A549 (cell line): Measurements from ENCODE around the gene HERC3. TPM values are rescaled to one million over a fixed set of nuclear protein-coding genes. Genes with fewer than 3 reads are reported as not detected.

ENCODE experiments used
- ATAC-seq, 2 experiments: fragments of 200-7000 bp in 1 of 2; fragments of >200 bp in 1 of 2; cut with Nextera tagmentation in 1 of 2; cut with Tn5 transposase in 1 of 2; 3 replicates each; pipeline versions ENCODE4 v1.8.0 to v1.9.1; 2018 to 2020; ENCODE audit warnings: mild to moderate bottlenecking in 1 of 2, moderate library complexity in 1 of 2
- CTCF ChIA-PET: fragments of 300-600 bp; sonication (Branson Sonifier 250); formaldehyde crosslinking; extraction: SDS; loops from one replicate; lab custom pipeline; 2021; ENCODE audit warnings: antibody characterized with exemption, inconsistent platforms; lab: Yijun Ruan, JAX
- POLR2A ChIA-PET: fragments of 350-600 bp; formaldehyde crosslinking; extraction: SDS; loops from one replicate; lab custom pipeline; 2021; ENCODE audit warnings: antibody characterized with exemption, inconsistent platforms; lab: Yijun Ruan, JAX
- DNase-seq, 2 experiments: peaks; one replicate each; pipeline versions ENCODE4 v3.0.0 to v3.0.0-alpha.2; 2011 to 2016; ENCODE audit warnings: low read depth in 1 of 2, low spot score in 1 of 2
- FAIRE-seq: peaks from 2 replicates; lab custom pipeline; 2011; peaks lifted over from hg19 to GRCh38; lab: Jason Lieb, UNC
- H3K27ac ChIP-seq, 2 experiments: fragments of >200 bp; sonication (Bioruptor Twin); formaldehyde crosslinking; 3 replicates each; pipeline ENCODE4 v1.5.1; 2016 to 2017
- H3K4me1 ChIP-seq: fragments of >200 bp; sonication (Bioruptor Twin); formaldehyde crosslinking; 3 replicates; pipeline ENCODE4 v1.6.1; 2016
- H3K4me2 ChIP-seq: fragments of >200 bp; sonication (Bioruptor Twin); formaldehyde crosslinking; 3 replicates; pipeline ENCODE4 v1.6.1; 2016
- H3K4me3 ChIP-seq: fragments of >200 bp; sonication (Bioruptor Twin); formaldehyde crosslinking; 3 replicates; pipeline ENCODE4 v1.5.1; 2016
- H3K9me3 ChIP-seq: fragments of >200 bp; sonication (Bioruptor Twin); formaldehyde crosslinking; 3 replicates; pipeline ENCODE4 v1.6.1; 2016
- BHLHE40 ChIP-seq: IDR thresholded peaks from 2 replicates; pipeline ENCODE4 v1.6.1; 2012; ENCODE audit warnings: low read depth, low read length, inconsistent platforms
- CBX8 ChIP-seq: fragments of 200-600 bp; sonication (generic); IDR thresholded peaks from 2 replicates; pipeline ENCODE4 v1.6.1; 2016
- CHD2 ChIP-seq: fragments of 150-350 bp; IDR thresholded peaks from 2 replicates; pipeline ENCODE4 v1.6.1; 2014; ENCODE audit warnings: low read length; ENCODE audit not compliant: partially characterized antibody
- EHF ChIP-seq: fragments of 250-450 bp; sonication (Bioruptor Pico); IDR thresholded peaks from 2 replicates; pipeline ENCODE4 v1.5.0; 2020; ENCODE audit warnings: mild to moderate bottlenecking
- EP300 ChIP-seq, 2 experiments: fragments of >200 bp; sonication (Bioruptor Twin); formaldehyde crosslinking; IDR thresholded peaks; 2 replicates in 1 of 2; 3 replicates in 1 of 2; pipeline ENCODE4 v1.6.1; 2016 to 2017
- ESRRA ChIP-seq: fragments of 150-350 bp; IDR thresholded peaks from 2 replicates; pipeline ENCODE4 v1.6.1; 2014; ENCODE audit warnings: mild to moderate bottlenecking, low read length, borderline replicate concordance
- FOSB ChIP-seq: fragments of 250-450 bp; sonication (Bioruptor Pico); IDR thresholded peaks from 2 replicates; pipeline ENCODE4 v1.5.0; 2020; ENCODE audit warnings: mild to moderate bottlenecking, moderate library complexity
- GATA3 ChIP-seq: IDR thresholded peaks from 2 replicates; pipeline ENCODE4 v1.6.1; 2012; ENCODE audit warnings: borderline replicate concordance
- HDAC2 ChIP-seq: fragments of 200-600 bp; sonication (generic); IDR thresholded peaks from 2 replicates; pipeline ENCODE4 v1.6.1; 2016
- HEYL ChIP-seq: fragments of 250-450 bp; sonication (Bioruptor Pico); IDR thresholded peaks from 2 replicates; pipeline ENCODE4 v1.8.0; 2021; ENCODE audit warnings: mild to moderate bottlenecking, moderate library complexity
- HOXA7 ChIP-seq: fragments of 250-450 bp; sonication (Bioruptor Pico); IDR thresholded peaks from 2 replicates; pipeline ENCODE4 v1.5.0; 2020; ENCODE audit warnings: mild to moderate bottlenecking, moderate library complexity
- JUNB ChIP-seq: fragments of >200 bp; sonication (Bioruptor Twin); formaldehyde crosslinking; IDR thresholded peaks from 2 replicates; pipeline ENCODE4 v1.6.1; 2016
- MAFK ChIP-seq: fragments of 450-650 bp; IDR thresholded peaks from 2 replicates; pipeline ENCODE4 v1.6.1; 2014; ENCODE audit not compliant: partially characterized antibody
- MYC ChIP-seq: IDR thresholded peaks from 2 replicates; pipeline ENCODE4 v1.6.1; 2012; ENCODE audit warnings: mild to moderate bottlenecking, inconsistent platforms, low read length, improper control_type of control experiment, borderline replicate concordance
- PBX3 ChIP-seq: IDR thresholded peaks from 2 replicates; pipeline ENCODE4 v1.6.1; 2012
- POLR2A ChIP-seq: IDR thresholded peaks from 2 replicates; pipeline ENCODE4 v1.6.1; 2012; ENCODE audit warnings: mild to moderate bottlenecking, low read length
- POLR2AphosphoS2 ChIP-seq: conservative IDR thresholded peaks from 2 replicates; pipeline ENCODE4 v1.6.1; 2012; ENCODE audit warnings: low read length, improper control_type of control experiment, inconsistent platforms
- RFX5 ChIP-seq: fragments of 450-650 bp; IDR thresholded peaks from 2 replicates; pipeline ENCODE4 v1.7.1; 2014; ENCODE audit warnings: antibody characterized with exemption, mild to moderate bottlenecking, moderate library complexity
- RNF2 ChIP-seq: fragments of 200-600 bp; sonication (generic); IDR thresholded peaks from 2 replicates; pipeline ENCODE4 v1.6.1; 2016; ENCODE audit warnings: low read depth, mild to moderate bottlenecking, antibody characterized with exemption, moderate library complexity, borderline replicate concordance
- SMC3 ChIP-seq: fragments of >200 bp; sonication (Bioruptor Twin); formaldehyde crosslinking; IDR thresholded peaks from 3 replicates; pipeline ENCODE4 v1.6.1; 2018; ENCODE audit warnings: inconsistent platforms
- TP53 ChIP-seq: fragments of 250-450 bp; sonication (Bioruptor Pico); IDR thresholded peaks from 2 replicates; pipeline ENCODE4 v1.5.0; 2021; ENCODE audit warnings: mild to moderate bottlenecking, moderate library complexity
- ZNF302 ChIP-seq: fragments of 250-450 bp; sonication (Bioruptor Pico); IDR thresholded peaks from 2 replicates; pipeline ENCODE4 v1.9.0; 2021; ENCODE audit warnings: inconsistent platforms, mild to moderate bottlenecking, moderate library complexity
- ZSCAN20 ChIP-seq: fragments of 250-450 bp; sonication (Bioruptor Pico); IDR thresholded peaks from 2 replicates; pipeline ENCODE4 v1.8.0; 2022; ENCODE audit warnings: mild to moderate bottlenecking, moderate library complexity
- WGBS: methylation state at CpG from one replicate; pipeline ENCODE4 v1.1.6; 2017; ENCODE audit errors: missing lambda C conversion rate; 5-methylcytosine and 5-hydroxymethylcytosine counted together
- polyA plus RNA-seq, 4 experiments: library from polyadenylated mRNA; depleted of rRNA in 3 of 4; stranded (reverse); fragments of >200 nt; fragmentation: RNase III in 1 of 4; extraction: RNeasy Plus Mini Kit Qiagen cat#74134 plus additional on column Dnase treatment in 1 of 4; gene quantifications; 2 replicates in 3 of 4; 3 replicates in 1 of 4; pipeline ENCODE4 v1.2.3, GENCODE V29; 2011 to 2017
- TF ChIP-seq, protein P1 (sequence below): fragments of 250-450 bp; sonication (Bioruptor Pico); IDR thresholded peaks from 2 replicates; pipeline ENCODE4 v1.5.0; 2021; ENCODE audit warnings: mild to moderate bottlenecking, moderate library complexity, borderline replicate concordance
- TF ChIP-seq, protein P2 (sequence below): fragments of >200 bp; sonication (Bioruptor Twin); formaldehyde crosslinking; IDR thresholded peaks from 2 replicates; pipeline ENCODE4 v1.6.1; 2016
- TF ChIP-seq, protein P3 (sequence below): IDR thresholded peaks from 2 replicates; pipeline ENCODE4 v1.6.1; 2012; ENCODE audit warnings: low read depth, borderline replicate concordance
- TF ChIP-seq, protein P4 (sequence below): fragments of 150-350 bp; IDR thresholded peaks from 2 replicates; pipeline ENCODE4 v1.6.1; 2014; ENCODE audit warnings: low read depth, mild to moderate bottlenecking, low read length
- TF ChIP-seq, protein P5 (sequence below): fragments of 450-650 bp; IDR thresholded peaks from 2 replicates; pipeline ENCODE4 v1.6.1; 2014; ENCODE audit warnings: antibody characterized with exemption

Gene HERC3
- polyA plus RNA-seq, 2 of the 4 experiments (the other 2 are of a cell fraction), result 4.9 to 6.2 TPM

GRCh38 chr4:88736264-88736663 is 144.0 kb downstream of the HERC3 start:
- FAIRE-seq (no peak), DNase-seq (no peak)
- CTCF ChIA-PET, result no interaction called here
- no peak overlapping the region for H3K27ac ChIP-seq
- no peaks in the 10 kb centered on the region for H3K9me3 ChIP-seq
- H3K4me1 ChIP-seq, result no peaks in the 10 kb centered on the region
- H3K4me3 ChIP-seq, result no peak overlapping the region
- POLR2A ChIA-PET, result no interaction called here
- no peak overlapping the region for H3K4me2 ChIP-seq
- TF ChIP-seq RNF2 (no peak), ZSCAN20 (CRISPR knock-in tag) (no peak), CHD2 (no peak), BHLHE40 (no peak), EP300 (IDR thresholded peaks at IDR 0.05) (no peak), MAFK (no peak), JUNB (no peak), POLR2A (no peak), HDAC2 (no peak), MYC (no peak), POLR2AphosphoS2 (no peak), GATA3 (no peak)
- TF ChIP-seq, protein P1, sequence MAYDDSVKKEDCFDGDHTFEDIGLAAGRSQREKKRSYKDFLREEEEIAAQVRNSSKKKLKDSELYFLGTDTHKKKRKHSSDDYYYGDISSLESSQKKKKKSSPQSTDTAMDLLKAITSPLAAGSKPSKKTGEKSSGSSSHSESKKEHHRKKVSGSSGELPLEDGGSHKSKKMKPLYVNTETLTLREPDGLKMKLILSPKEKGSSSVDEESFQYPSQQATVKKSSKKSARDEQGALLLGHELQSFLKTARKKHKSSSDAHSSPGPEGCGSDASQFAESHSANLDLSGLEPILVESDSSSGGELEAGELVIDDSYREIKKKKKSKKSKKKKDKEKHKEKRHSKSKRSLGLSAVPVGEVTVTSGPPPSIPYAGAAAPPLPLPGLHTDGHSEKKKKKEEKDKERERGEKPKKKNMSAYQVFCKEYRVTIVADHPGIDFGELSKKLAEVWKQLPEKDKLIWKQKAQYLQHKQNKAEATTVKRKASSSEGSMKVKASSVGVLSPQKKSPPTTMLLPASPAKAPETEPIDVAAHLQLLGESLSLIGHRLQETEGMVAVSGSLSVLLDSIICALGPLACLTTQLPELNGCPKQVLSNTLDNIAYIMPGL (CRISPR knock-in tag), result no peak
- TF ChIP-seq, protein P2, sequence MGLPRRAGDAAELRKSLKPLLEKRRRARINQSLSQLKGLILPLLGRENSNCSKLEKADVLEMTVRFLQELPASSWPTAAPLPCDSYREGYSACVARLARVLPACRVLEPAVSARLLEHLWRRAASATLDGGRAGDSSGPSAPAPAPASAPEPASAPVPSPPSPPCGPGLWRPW, result no peak
- TF ChIP-seq, protein P3, sequence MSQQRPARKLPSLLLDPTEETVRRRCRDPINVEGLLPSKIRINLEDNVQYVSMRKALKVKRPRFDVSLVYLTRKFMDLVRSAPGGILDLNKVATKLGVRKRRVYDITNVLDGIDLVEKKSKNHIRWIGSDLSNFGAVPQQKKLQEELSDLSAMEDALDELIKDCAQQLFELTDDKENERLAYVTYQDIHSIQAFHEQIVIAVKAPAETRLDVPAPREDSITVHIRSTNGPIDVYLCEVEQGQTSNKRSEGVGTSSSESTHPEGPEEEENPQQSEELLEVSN, result no peak
- TF ChIP-seq, all 56 proteins: peak for 0
- WGBS, result 93% methylated on average over 3 of the region's 3 CpGs
- no peak for ATAC-seq

- ChIA-PET CTCF (no interaction called here), POLR2A (no interaction called here)
- Histone ChIP-seq H3K4me2 (no peak overlapping the region), H3K9me3 (no peaks in the 10 kb centered on the region), H3K4me1 (no peaks in the 10 kb centered on the region), H3K4me3 (no peak overlapping the region), H3K27ac (no peak overlapping the region)
- TF ChIP-seq HDAC2, result no peak
- TF ChIP-seq, protein P4, sequence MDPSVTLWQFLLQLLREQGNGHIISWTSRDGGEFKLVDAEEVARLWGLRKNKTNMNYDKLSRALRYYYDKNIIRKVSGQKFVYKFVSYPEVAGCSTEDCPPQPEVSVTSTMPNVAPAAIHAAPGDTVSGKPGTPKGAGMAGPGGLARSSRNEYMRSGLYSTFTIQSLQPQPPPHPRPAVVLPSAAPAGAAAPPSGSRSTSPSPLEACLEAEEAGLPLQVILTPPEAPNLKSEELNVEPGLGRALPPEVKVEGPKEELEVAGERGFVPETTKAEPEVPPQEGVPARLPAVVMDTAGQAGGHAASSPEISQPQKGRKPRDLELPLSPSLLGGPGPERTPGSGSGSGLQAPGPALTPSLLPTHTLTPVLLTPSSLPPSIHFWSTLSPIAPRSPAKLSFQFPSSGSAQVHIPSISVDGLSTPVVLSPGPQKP, result no peak
- no peak for TF ChIP-seq HOXA7 (CRISPR knock-in tag)
- TF ChIP-seq PBX3, result no peak
- TF ChIP-seq CHD2, result no peak
- no peak for TF ChIP-seq RFX5
- TF ChIP-seq ESRRA, result no peak
- no peak for TF ChIP-seq ZNF302 (CRISPR knock-in tag)
- no peak for TF ChIP-seq HEYL (CRISPR knock-in tag)
- TF ChIP-seq CBX8, result no peak
- no peak for TF ChIP-seq MAFK
- TF ChIP-seq, protein P5, sequence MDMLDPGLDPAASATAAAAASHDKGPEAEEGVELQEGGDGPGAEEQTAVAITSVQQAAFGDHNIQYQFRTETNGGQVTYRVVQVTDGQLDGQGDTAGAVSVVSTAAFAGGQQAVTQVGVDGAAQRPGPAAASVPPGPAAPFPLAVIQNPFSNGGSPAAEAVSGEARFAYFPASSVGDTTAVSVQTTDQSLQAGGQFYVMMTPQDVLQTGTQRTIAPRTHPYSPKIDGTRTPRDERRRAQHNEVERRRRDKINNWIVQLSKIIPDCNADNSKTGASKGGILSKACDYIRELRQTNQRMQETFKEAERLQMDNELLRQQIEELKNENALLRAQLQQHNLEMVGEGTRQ, result no peak
- no peak for TF ChIP-seq BHLHE40
- no peak for TF ChIP-seq FOSB
- no peak for TF ChIP-seq TP53 (CRISPR knock-in tag)
- TF ChIP-seq SMC3, result no peak
- no peak for TF ChIP-seq EHF (CRISPR knock-in tag)
- TF ChIP-seq, protein P2, result no peak
- TF ChIP-seq, protein P3, result no peak
- WGBS, result 93% methylated on average over 14 of the region's 14 CpGs
- ATAC-seq (no peak), FAIRE-seq (no peak), DNase-seq (no peak)
Measured at GRCh38 chr4:88737307-88737941, 145.1 kb downstream of the HERC3 start.
